ENCODE results near the gene CHIC2. TPM values are rescaled to one million over a fixed set of nuclear protein-coding genes. Genes with fewer than 3 reads are reported as not detected.

Gene CHIC2
- total and polyA plus RNA-seq, 2 of the 8 experiments (the other 6 are each of a cell fraction or from before 2014, with no cell fraction given): 4.5 to 10.9 TPM

DNA sequence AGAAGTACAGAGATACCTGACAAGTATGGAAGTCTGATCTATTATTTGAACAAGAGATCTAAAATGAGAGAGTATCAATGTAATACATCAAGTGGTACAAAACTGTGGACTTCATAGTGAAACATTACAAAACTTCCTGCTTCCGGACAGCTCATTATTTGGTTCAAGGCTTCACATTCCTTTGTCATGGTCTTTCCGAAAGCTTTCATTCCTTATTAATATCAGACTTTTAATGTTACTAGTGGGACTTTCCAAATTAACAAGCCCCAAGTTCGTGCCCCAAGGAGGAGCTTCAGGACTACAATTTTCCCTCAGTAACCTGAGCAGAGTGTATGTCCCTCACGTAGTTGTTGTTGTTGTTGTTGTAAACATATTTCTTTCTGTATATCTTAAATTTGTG is 1.2 kb downstream of the CHIC2 start:
- CTCF ChIA-PET (ENCODE audit: partially characterized antibody): interaction anchor here (0.5 to 3.0 kb wide), 3 partner anchors 40 to 155 kb away, joined by 3 to 17 read pairs (median 5); no protein-coding TSS in a partner anchor
- 43% methylated on average over 4 of the region's 4 CpGs; no CpG with 5 or more reads in 1 of the 2 experiments for WGBS, 2 experiments (ENCODE audit: extremely low coverage in 1 of 2, insufficient coverage in 1 of 2, insufficient read length in 1 of 2, insufficient replicate concordance in 2 of 2, low coverage in 1 of 2, low lambda C conversion rate in 2 of 2, missing lambda C conversion rate in 1 of 2)
- POLR2A ChIA-PET (ENCODE audit: partially characterized antibody): interaction anchor here (0.9 kb wide), 1 partner anchor 8 kb away, joined by 3 read pairs; no protein-coding TSS in a partner anchor

More for the DNA sequence above, 1.2 kb downstream of the CHIC2 start:
- Histone ChIP-seq H3K9me3 (ENCODE audit: insufficient read depth in 2 of 2, low read depth in 1 of 2, low read length in 1 of 2) (no peaks in the 10 kb centered on the region), H3K23me2 (ENCODE audit: low read depth, low read length) (peaks cover 3% of the 10 kb centered on the region), H3K4ac (replicated peaks; ENCODE audit: insufficient read length, low read depth, low read length) (no peak overlapping the region), H2BK12ac (ENCODE audit: low read depth, low read length) (no peak overlapping the region), H4K8ac (ENCODE audit: extremely low read depth, insufficient read depth, low read length) (no peak overlapping the region), H3K27ac (ENCODE audit: low read depth, low read length) (no peak overlapping the region), H3K36me3 (ENCODE audit: control insufficient read depth in 2 of 4, insufficient read depth in 4 of 4, low read length in 3 of 4) (no peaks in the 10 kb centered on the region), H3K18ac (ENCODE audit: extremely low read depth, low read length) (no peak overlapping the region), H3K4me1 (replicated peaks in 1 of 4; ENCODE audit: control insufficient read depth in 3 of 4, insufficient read depth in 4 of 4, low read length in 3 of 4) (peaks cover 0 to 12% (median 3%) of the 10 kb centered on the region in 4 experiments; a peak in 2 of 7 replicates), H3K27me3 (replicated peaks in 1 of 4; ENCODE audit: control insufficient read depth in 3 of 4, extremely low read depth in 1 of 4, insufficient read depth in 3 of 4, low read length in 3 of 4) (no peaks in the 10 kb centered on the region; a peak in 1 of 7 replicates), H2BK15ac (ENCODE audit: low read length) (no peak overlapping the region), H4K5ac (ENCODE audit: insufficient read length, low read depth, low read length) (no peak overlapping the region), H3K9ac (replicated peaks in 1 of 4; ENCODE audit: extremely low read depth in 1 of 4, low read depth in 3 of 4, low read length in 3 of 4) (no peak overlapping the region; a peak in 3 of 7 replicates), H3K4me2 (ENCODE audit: insufficient read depth in 1 of 2, low read depth in 2 of 2, low read length in 2 of 2) (peak overlapping the region; percentile 85 to 96), H2BK120ac (replicated peaks; ENCODE audit: low read depth, low read length) (no peak overlapping the region), H3K4me3 (ENCODE audit: extremely low read depth in 1 of 4, insufficient read depth in 2 of 4, low read depth in 3 of 4, low read length in 4 of 4) (peak overlapping the region; percentile 85 to 97 (median 91)), H4K20me1 (replicated peaks in 1 of 2; ENCODE audit: control insufficient read depth in 1 of 2, insufficient read depth in 2 of 2, low read length in 2 of 2) (no peaks in the 10 kb centered on the region), H2BK5ac (ENCODE audit: low read depth, low read length) (no peak overlapping the region), H3K79me1 (ENCODE audit: low read depth, low read length) (no peaks in the 10 kb centered on the region; the same call in 1 of the 2 replicates), H4K91ac (replicated peaks; ENCODE audit: insufficient read length, low read length) (no peak overlapping the region), H3K14ac (ENCODE audit: insufficient read length) (no peak overlapping the region), H2BK20ac (ENCODE audit: low read length) (no peak overlapping the region), H2AK5ac (ENCODE audit: low read depth, low read length) (no peak overlapping the region), H2AFZ (ENCODE audit: low read length) (no peak overlapping the region), H3K79me2 (ENCODE audit: control insufficient read depth in 1 of 2, insufficient read depth in 2 of 2, low read length in 2 of 2) (peaks cover 0 to 52% of the 10 kb centered on the region in 2 experiments; a peak in 2 of 4 replicates), H3K23ac (ENCODE audit: insufficient read length) (no peak overlapping the region), H3K56ac (replicated peaks; ENCODE audit: insufficient read length, low read depth, low read length) (no peak overlapping the region)
- DNase-seq (ENCODE audit: low read depth in 1 of 2, low spot score in 2 of 2) (no peak), FAIRE-seq (no peak)
- TF ChIP-seq RBBP5 (IDR thresholded peaks at IDR 0.05; ENCODE audit: borderline replicate concordance, low read depth, low read length) (no peak), RAD21 (IDR thresholded peaks at IDR 0.05 in 1 of 2, conservative IDR thresholded peaks at IDR 0.05 in 1 of 2; ENCODE audit: low read depth in 2 of 2, low read length in 2 of 2) (no peak)

Measured in H1 (cell line).